Liver (tissue), 3 donors: Measurements from ENCODE around the gene KCNK3.

Experiments used
- CTCF ChIP-seq: fragments of 150-350 bp; IDR thresholded peaks from 2 replicates; pipeline ENCODE4 v1.5.1; 2017; ENCODE audit warnings: improper control_type of control experiment, low read depth, low read length; ENCODE audit not compliant: missing input control
- EGR1 ChIP-seq, 2 donors: IDR thresholded peaks; 2 replicates each; pipeline ENCODE4 v1.6.1; 2016 to 2018; ENCODE audit warnings: antibody characterized with exemption in 2 of 2, low read depth in 2 of 2
- JUND ChIP-seq, 2 donors: IDR thresholded peaks; 2 replicates each; pipeline ENCODE4 v1.6.1; 2016; ENCODE audit warnings: antibody characterized with exemption in 2 of 2
- YY1 ChIP-seq: IDR thresholded peaks from 2 replicates; pipeline ENCODE4 v1.6.1; 2016; ENCODE audit warnings: antibody characterized with exemption, mild to moderate bottlenecking
- TF ChIP-seq, protein P1 (sequence below): IDR thresholded peaks from 2 replicates; pipeline ENCODE4 v1.6.1; 2016; ENCODE audit warnings: antibody characterized with exemption
- donor health status: healthy.
- donor health status: healthy.

DNA sequence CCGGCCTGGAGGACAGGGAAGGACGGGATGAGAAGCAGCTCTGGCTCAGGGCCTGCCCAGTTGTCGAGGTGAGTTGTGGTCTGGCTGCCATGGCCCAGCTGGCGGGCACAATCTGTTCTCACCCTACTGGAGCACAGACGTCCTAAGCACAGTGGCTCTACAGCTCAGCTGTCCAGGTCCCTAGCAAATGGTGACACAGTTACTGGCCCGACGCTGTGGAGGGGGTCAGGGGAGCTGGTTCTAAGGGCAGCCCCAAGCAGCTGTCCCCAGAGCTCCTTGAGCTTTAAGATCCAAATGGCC is 32.9 kb downstream of the KCNK3 start:
- TF ChIP-seq JUND (IDR thresholded peaks at IDR 0.05) (no peak), CTCF (no peak), YY1 (no peak), EGR1 (IDR thresholded peaks at IDR 0.05; ENCODE audit: low read depth in 2 of 2) (no peak)
- TF ChIP-seq, protein P1, sequence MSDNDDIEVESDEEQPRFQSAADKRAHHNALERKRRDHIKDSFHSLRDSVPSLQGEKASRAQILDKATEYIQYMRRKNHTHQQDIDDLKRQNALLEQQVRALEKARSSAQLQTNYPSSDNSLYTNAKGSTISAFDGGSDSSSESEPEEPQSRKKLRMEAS, result no peak
